GM06990 (cell line): ENCODE measurements around the gene MYO1D.

Source experiments
- DNase-seq: peaks from one replicate; pipeline ENCODE4 v3.0.0-alpha.2; 2011; ENCODE audit not compliant: insufficient read length; ENCODE audit errors: extremely low read depth
- H3K27me3 ChIP-seq: replicated peaks from 2 replicates; pipeline ENCODE4 v1.6.0; 2011; ENCODE audit warnings: low read length; ENCODE audit not compliant: control insufficient read depth, insufficient read depth
- H3K36me3 ChIP-seq: 2 replicates; pipeline ENCODE4 v1.5.1; 2011; ENCODE audit warnings: low read length; ENCODE audit not compliant: control insufficient read depth, insufficient read depth
- H3K4me3 ChIP-seq: replicated peaks from 2 replicates; pipeline ENCODE4 v1.5.1; 2011; ENCODE audit warnings: low read depth, mild to moderate bottlenecking, control low read depth, low read length
- CTCF ChIP-seq: IDR thresholded peaks from 2 replicates; pipeline ENCODE4 v1.5.1; 2011; ENCODE audit warnings: low read length, control low read depth, mild to moderate bottlenecking, inconsistent platforms; ENCODE audit not compliant: insufficient read depth, poor library complexity, severe bottlenecking

The MYO1D gene

GRCh38 chr17:32810690-32811089 is 66.2 kb downstream of the MYO1D start:
- no peak for TF ChIP-seq CTCF
- Histone ChIP-seq H3K4me3 (no peak overlapping the region), H3K36me3 (no peaks in the 10 kb centered on the region), H3K27me3 (no peaks in the 10 kb centered on the region)
- DNase-seq: no peak

- no peak for TF ChIP-seq CTCF
- no peaks in the 10 kb centered on the region for H3K27me3 ChIP-seq
- H3K36me3 ChIP-seq: no peaks in the 10 kb centered on the region
- H3K4me3 ChIP-seq: no peak overlapping the region
- no peak for DNase-seq
Observed at GRCh38 chr17:32807577-32807976, 69.3 kb downstream of the MYO1D start.

- no peaks in the 10 kb centered on the region for H3K36me3 ChIP-seq
- no peak for TF ChIP-seq CTCF
- no peak overlapping the region for H3K4me3 ChIP-seq
- H3K27me3 ChIP-seq: no peaks in the 10 kb centered on the region
- DNase-seq: no peak
Observed at GRCh38 chr17:32806646-32807045, 70.3 kb downstream of the MYO1D start.

- H3K36me3 ChIP-seq: no peaks in the 10 kb centered on the region
- DNase-seq: no peak
Observed at GRCh38 chr17:32805029-32805976, 71.6 kb downstream of the MYO1D start.

GRCh38 chr17:32803544-32803943 is 73.4 kb downstream of the MYO1D start:
- no peaks in the 10 kb centered on the region for H3K27me3 ChIP-seq
- no peak overlapping the region for H3K4me3 ChIP-seq
- no peak for DNase-seq
- H3K36me3 ChIP-seq: no peaks in the 10 kb centered on the region
- TF ChIP-seq CTCF: no peak

More at GRCh38 chr17:32805029-32805976, 71.6 kb downstream of the MYO1D start:
- H3K4me3 ChIP-seq: no peak overlapping the region
- TF ChIP-seq CTCF: no peak
- no peaks in the 10 kb centered on the region for H3K27me3 ChIP-seq
